ENCODE results near the gene PRKAG2. TPM values are rescaled to one million over a fixed set of nuclear protein-coding genes. Genes with fewer than 3 reads are reported as not detected.

PRKAG2 gene
- total RNA-seq, 1 donor from 2014 or later: 35.6 TPM

- Histone ChIP-seq H3K4me1 (no peaks in the 10 kb centered on the region), H3K27ac (no peak overlapping the region), H3K27me3 (no peaks in the 10 kb centered on the region), H3K9me3 (no peaks in the 10 kb centered on the region), H3K4me3 (no peak overlapping the region), H3K36me3 (no peaks in the 10 kb centered on the region)
- intact Hi-C loops (cut with DNase I): no loop called here
- TF ChIP-seq, protein P1, sequence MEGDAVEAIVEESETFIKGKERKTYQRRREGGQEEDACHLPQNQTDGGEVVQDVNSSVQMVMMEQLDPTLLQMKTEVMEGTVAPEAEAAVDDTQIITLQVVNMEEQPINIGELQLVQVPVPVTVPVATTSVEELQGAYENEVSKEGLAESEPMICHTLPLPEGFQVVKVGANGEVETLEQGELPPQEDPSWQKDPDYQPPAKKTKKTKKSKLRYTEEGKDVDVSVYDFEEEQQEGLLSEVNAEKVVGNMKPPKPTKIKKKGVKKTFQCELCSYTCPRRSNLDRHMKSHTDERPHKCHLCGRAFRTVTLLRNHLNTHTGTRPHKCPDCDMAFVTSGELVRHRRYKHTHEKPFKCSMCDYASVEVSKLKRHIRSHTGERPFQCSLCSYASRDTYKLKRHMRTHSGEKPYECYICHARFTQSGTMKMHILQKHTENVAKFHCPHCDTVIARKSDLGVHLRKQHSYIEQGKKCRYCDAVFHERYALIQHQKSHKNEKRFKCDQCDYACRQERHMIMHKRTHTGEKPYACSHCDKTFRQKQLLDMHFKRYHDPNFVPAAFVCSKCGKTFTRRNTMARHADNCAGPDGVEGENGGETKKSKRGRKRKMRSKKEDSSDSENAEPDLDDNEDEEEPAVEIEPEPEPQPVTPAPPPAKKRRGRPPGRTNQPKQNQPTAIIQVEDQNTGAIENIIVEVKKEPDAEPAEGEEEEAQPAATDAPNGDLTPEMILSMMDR (IDR thresholded peaks at IDR 0.05): no peak
- peak; percentile 48 for DNase-seq
- ATAC-seq: no peak
These were observed 67.6 kb downstream of the PRKAG2 start for GRCh38 chr7:151809146-151809863.

DNA sequence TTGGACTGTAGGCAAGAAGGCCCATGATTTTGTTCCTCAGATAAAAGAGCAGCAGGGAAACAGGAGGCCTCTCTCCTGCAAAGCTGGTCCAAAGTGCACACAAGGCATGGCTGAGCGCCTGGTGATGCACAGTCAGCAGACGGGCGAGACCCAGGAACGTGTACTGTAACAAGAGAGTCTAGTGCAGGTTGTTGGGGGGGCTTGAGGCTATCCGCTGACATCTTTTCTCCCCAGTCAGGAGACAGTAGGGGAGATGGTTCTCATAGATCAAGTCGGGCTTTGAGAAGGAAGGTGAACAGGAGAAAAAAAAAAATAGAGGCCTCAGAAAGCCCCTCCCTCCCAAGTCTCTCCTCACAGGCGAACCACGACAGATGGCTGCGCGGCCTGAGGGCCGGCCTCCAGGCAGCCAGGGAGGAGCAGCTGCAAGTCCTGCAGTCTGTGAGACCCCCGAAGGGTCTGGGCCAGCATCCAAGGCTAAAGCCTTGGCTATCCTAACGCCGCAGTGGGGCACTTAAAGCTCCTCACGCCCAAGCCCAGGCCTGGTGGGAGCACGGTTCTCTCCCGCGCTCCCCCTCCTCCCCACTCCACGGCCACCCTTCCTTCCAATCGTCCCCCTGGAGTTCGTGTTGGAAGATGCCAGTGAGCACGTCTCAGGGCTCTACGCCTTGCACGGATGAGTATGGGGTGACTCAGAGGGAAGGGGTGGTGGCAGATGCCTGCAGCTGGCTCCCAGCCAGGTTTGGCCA is 68.3 kb downstream of the PRKAG2 start:
- DNase-seq (peak; percentile 54), ATAC-seq (no peak)
- no peak overlapping the region for H3K27ac ChIP-seq

DNA sequence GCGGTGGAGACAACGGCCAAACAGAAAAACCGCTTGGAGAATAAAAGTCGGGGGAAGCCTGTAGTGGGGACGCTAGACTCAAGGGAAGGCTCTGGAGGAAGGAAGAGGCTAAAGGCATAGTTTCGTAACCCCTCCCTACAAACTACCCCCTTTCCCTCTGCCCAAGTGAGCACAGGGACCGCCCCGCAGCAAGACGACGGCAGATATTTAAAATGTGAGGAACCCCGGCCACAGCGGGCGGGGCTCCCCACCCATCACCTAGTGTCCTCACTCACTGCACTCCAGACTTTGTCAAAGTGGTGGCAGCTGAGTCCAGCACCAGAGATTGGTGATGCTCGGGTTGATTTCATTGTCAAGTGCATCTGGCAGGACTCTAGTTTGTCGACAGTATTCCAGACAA is 69.1 kb downstream of the PRKAG2 start:
- TF ChIP-seq, protein P1 (IDR thresholded peaks at IDR 0.05): no peak
- H3K27me3 ChIP-seq: no peaks in the 10 kb centered on the region
- no peaks in the 10 kb centered on the region for H3K4me1 ChIP-seq
- H3K4me3 ChIP-seq: no peak overlapping the region
- no peak overlapping the region for H3K27ac ChIP-seq
- H3K9me3 ChIP-seq: no peaks in the 10 kb centered on the region
- intact Hi-C loops (cut with DNase I): no loop called here
- no peaks in the 10 kb centered on the region for H3K36me3 ChIP-seq
- no peak for ATAC-seq
- DNase-seq: peak; percentile 31

More for the DNA sequence above, 68.3 kb downstream of the PRKAG2 start:
- intact Hi-C loops (cut with DNase I): no loop called here
- Histone ChIP-seq H3K36me3 (no peaks in the 10 kb centered on the region), H3K4me3 (no peak overlapping the region), H3K9me3 (no peaks in the 10 kb centered on the region), H3K27me3 (no peaks in the 10 kb centered on the region), H3K4me1 (no peaks in the 10 kb centered on the region)
- TF ChIP-seq, protein P1 (IDR thresholded peaks at IDR 0.05): no peak

DNA sequence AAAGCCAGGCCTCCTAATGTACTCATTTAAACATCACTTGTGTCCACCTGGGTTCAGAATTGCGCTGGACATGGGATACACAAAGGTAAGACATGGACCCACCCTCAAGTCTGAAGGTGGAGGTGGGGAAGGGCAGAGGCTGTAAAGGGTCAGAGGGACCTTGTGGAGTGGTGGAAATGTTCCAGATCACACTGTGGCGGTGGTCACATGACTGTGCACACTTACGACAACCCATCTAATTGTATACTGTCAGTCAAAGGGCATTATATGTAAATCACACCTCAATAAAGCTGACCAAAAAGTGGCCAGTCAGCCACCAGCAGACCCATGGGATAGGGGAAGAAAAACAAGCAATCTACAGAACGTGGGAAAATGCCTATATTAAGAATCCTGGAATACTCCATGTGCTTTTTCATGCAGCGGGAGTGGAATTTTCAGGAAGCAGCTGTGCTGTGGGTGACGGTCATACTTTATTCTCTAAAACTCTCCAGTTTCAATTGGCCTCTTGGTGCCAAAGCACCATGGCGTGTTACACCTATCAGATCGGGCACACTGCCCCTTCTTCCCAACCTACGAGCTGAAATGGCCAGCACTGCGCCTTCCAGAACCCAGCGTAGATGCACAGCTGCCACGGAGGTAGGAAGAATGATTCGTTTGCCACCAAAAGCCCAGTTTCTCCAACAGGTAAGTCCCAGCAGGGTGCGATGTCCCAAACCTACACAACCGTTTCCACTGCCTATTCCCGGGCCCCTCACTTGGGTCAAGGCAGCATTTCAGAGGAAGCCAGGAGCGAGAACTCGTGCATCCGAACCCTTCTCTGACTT is 69.8 kb downstream of the PRKAG2 start:
- DNase-seq (peak; percentile 20), ATAC-seq (no peak)
- intact Hi-C loops (cut with DNase I): no loop called here
- H3K4me1 ChIP-seq: no peaks in the 10 kb centered on the region
- no peaks in the 10 kb centered on the region for H3K27me3 ChIP-seq
- H3K36me3 ChIP-seq: no peaks in the 10 kb centered on the region
- no peak overlapping the region for H3K27ac ChIP-seq
- no peaks in the 10 kb centered on the region for H3K9me3 ChIP-seq
- no peak overlapping the region for H3K4me3 ChIP-seq
- TF ChIP-seq, protein P1 (IDR thresholded peaks at IDR 0.05): no peak

- intact Hi-C loops (cut with DNase I): no loop called here
- DNase-seq: peak; percentile 37
- no peaks in the 10 kb centered on the region for H3K4me1 ChIP-seq
These were observed 70.7 kb downstream of the PRKAG2 start for GRCh38 chr7:151806204-151806603.

More at GRCh38 chr7:151806204-151806603, 70.7 kb downstream of the PRKAG2 start:
- TF ChIP-seq, protein P1 (IDR thresholded peaks at IDR 0.05): no peak
- H3K36me3 ChIP-seq: no peaks in the 10 kb centered on the region
- peak; percentile 61 for ATAC-seq
- H3K27ac ChIP-seq: no peak overlapping the region
- no peaks in the 10 kb centered on the region for H3K27me3 ChIP-seq
- no peaks in the 10 kb centered on the region for H3K9me3 ChIP-seq
- H3K4me3 ChIP-seq: no peak overlapping the region

Data from upper lobe of right lung (tissue), 1 donor.